HG03354 (cell line): Measurements from ENCODE around the gene NSD2.

Experiments
- ATAC-seq: cut with Tn5 transposase; IDR thresholded peaks from one replicate; pipeline ENCODE4 v1.9.1; 2021; ENCODE audit warnings: mild to moderate bottlenecking; ENCODE audit not compliant: unreplicated experiment, poor library complexity, severe bottlenecking

The NSD2 gene

DNA sequence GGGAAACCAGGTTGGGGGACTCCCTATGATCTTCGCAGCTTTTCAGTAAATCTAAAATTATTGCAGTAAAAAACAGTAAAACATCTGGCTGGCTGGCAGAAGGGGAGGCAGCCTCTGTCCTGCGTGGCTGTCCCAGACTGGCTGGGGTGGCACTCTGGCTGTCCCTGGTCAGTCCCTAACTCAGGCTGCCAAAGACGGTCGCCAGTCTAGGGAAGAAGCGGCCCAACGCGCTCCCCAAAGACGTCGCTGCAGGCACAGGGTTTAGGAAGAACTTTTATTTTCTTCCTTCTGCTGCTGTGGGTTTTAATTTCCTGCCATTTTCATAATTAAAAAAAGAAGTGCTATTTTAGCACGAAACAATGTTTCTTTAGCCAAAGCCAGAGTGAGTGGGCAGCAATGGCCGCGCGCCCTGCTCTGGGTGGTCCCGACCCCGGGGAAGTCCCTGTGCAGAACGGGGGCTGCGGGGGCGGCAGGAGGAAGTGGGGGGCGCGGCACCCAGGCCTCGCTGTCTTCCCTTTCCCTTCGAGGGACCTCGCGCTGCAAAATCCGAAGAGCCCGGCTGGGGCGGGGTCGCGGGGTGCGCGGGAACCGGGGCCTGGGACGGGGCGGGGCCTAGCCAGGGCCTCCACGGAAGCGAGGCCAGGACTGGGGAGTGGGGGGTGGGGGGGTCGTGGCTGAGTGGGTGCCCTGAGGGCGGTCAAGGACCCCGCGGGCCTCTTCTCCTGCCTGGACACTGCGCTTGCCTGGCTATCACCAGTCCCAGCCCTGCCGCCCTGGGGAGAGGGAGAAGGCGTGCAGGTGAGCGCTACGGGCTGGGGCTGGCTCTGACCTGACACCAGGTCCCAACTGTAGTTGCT lies 8.9 kb upstream of the NSD2 start:
- ATAC-seq = no peak

DNA sequence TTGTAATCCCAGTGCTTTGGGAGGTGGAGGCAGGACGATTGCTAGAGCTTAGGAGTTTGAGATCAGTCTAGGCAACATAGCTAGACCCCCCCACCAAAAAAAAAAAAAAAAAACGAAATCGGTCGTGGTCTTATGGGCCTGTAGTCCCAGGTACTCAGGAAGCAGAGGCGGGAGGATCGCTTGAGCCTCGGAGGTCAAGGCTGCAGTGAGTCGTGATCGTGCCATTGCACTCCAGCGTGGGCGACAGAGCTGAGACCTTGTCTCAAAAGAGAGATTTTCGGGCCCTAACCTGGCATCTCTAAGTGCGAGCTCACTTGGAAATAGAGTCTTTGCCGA lies 8.3 kb upstream of the NSD2 start:
- ATAC-seq = no peak

- no peak for ATAC-seq
These were observed 7.7 kb upstream of the NSD2 start for GRCh38 chr4:1863297-1864033.

- ATAC-seq = no peak
These were observed 6.9 kb upstream of the NSD2 start for GRCh38 chr4:1864076-1865008.

GRCh38 chr4:1866189-1866661 lies 5.0 kb upstream of the NSD2 start:
- ATAC-seq = no peak

- ATAC-seq = no peak
These were observed 2.9 kb upstream of the NSD2 start for GRCh38 chr4:1868293-1868692.

DNA sequence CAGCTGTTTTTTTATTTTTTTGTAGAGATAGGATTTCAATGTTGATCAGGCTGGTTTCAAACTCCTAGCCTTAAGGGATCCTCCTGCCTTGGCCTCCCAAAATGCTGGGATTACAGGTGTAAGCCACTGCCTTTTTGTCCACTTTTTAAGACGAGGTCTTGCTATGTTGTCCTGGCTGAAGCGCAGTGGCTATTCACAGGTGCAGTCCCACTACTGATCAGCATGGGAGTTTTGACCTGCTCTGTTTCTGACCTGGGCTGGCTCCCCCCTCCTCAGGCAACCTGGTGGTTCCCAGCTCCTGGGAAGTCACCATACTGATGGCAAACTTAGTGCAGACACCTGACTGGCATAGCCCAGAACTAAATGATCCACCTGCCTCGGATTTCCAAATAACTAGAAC lies 2.3 kb upstream of the NSD2 start:
- ATAC-seq = no peak

GRCh38 chr4:1869530-1870327 lies 1.5 kb upstream of the NSD2 start:
- ATAC-seq = peak; percentile 24

DNA sequence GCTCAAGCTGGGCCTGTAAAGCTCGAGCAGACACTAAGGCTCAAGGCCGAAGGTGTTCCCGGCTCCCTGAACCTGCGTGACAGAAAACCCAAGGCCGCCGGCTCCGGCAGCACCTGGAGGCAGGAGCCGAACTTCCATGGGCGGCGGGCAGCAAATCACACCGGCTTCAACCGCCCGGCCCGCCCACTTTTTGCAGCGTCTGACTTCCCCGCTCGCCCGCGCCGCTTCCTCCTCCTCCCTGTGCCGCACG lies 940 bp upstream of the NSD2 start:
- peak; percentile 56 for ATAC-seq

GRCh38 chr4:1871471-1872021 lies 353 bp downstream of the NSD2 start:
- peak; percentile 25 for ATAC-seq

GRCh38 chr4:1872870-1873269 lies 1.7 kb downstream of the NSD2 start:
- no peak for ATAC-seq

GRCh38 chr4:1873291-1873690 lies 2.1 kb downstream of the NSD2 start:
- ATAC-seq = no peak

GRCh38 chr4:1873776-1874175 lies 2.6 kb downstream of the NSD2 start:
- ATAC-seq = no peak

DNA sequence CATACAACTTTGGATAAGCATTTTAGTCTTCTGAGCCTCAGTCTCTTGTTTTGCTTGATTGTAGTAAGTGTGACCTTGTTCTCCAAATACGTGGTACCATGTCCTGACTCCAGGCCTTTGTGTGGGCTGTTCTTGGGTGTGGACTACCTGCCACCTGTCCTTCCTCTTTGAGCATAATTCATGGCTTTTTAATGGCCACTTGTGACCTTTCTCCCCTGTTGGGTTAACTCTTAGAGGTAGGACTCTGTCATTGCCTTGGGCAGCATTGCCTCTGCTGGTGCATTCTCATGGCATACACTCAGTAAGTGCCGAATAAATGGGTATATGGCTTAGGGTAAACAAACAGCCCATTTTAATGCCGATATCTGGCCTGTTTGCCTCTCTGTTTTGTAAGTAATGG lies 3.0 kb downstream of the NSD2 start:
- ATAC-seq = no peak

- no peak for ATAC-seq
These were observed 8.3 kb downstream of the NSD2 start for GRCh38 chr4:1879485-1879884.

- ATAC-seq = no peak
These were observed 9.1 kb downstream of the NSD2 start for GRCh38 chr4:1880332-1880731.

DNA sequence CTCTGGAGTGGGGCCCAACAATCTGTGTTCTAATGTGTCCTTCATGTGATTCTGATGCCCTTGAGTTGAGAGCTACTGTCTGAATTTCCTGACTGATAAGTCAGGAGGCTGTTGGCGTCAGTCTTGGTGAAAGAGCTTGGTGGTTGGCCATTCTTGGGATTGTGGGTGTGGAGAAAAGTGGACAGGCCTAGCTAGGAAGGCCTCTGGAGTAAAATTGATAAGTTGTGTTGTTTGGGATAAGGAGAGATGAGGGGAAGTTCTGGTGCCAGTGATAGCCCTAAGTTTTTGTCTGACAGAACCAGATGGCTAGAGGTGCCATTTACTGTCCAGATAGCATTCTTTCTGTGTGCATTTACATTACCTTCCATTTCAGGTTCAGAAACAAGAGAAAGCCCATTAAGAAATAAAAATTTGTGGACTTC lies 11.7 kb downstream of the NSD2 start:
- no peak for ATAC-seq

DNA sequence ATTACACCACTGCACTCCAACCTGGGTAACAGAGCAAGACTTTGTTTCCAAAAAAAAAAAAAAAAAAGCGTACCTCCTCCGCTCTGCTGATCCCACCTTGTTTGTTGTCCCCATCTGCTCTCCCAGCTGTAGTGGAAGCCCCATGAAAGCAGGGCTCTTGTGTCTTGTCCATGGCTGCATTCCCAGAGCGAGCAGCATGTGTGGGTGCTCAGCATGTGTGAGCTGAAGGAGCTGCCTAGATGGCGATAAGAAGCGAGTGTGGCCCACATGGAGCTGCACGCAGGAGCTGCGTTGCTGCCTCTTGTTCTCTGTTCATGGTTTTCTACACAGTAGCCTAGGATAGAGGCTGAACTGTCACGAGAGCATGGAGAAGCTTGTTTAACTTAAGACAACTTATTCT lies 12.4 kb downstream of the NSD2 start:
- ATAC-seq = no peak

DNA sequence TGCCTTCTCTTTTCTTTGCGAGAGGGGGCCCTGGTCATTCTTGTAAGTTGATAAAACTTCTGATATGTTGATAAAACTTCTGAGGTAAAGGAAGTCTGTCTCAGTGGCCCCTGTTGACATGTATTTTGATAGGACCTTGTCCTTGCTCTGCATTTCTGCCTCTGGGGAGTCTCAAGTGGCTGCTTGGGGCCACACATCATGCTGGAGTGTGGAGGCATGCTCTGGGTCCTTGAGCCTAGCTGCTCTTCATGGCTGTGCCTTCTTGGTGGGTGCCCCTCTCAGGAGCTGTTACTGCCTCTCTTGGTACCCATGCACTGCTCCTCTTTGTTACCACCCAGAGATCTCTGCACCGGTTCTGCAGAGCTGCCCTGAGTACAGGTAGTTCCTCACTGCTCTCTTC lies 14.2 kb downstream of the NSD2 start:
- ATAC-seq = no peak
